WERI-Rb-1 (cell line): Measurements from ENCODE around the gene HOXC11.

Experiments
- DNase-seq: peaks from one replicate; pipeline ENCODE4 v3.0.0-alpha.2; 2020
- H3K27ac ChIP-seq: fragments of 250-450 bp; sonication (Bioruptor Pico); 2 replicates; pipeline ENCODE4 v1.5.1; 2020; ENCODE audit warnings: mild to moderate bottlenecking, moderate library complexity
- H3K27me3 ChIP-seq: fragments of 250-450 bp; sonication (Bioruptor Pico); 2 replicates; pipeline ENCODE4 v1.5.1; 2021; ENCODE audit warnings: mild to moderate bottlenecking, low read depth, moderate library complexity; ENCODE audit not compliant: insufficient read depth, severe bottlenecking
- H3K36me3 ChIP-seq: fragments of 250-450 bp; sonication (Bioruptor Pico); 2 replicates; pipeline ENCODE4 v1.5.1; 2020; ENCODE audit warnings: mild to moderate bottlenecking, moderate library complexity
- H3K4me3 ChIP-seq: 2 replicates; pipeline ENCODE4 v1.5.1; 2011; ENCODE audit warnings: low read depth, mild to moderate bottlenecking, control low read depth, low read length
- H3K9me3 ChIP-seq: fragments of 250-450 bp; sonication (Bioruptor Pico); 2 replicates; pipeline ENCODE4 v1.5.1; 2021; ENCODE audit warnings: mild to moderate bottlenecking, moderate library complexity; ENCODE audit not compliant: severe bottlenecking
- TF ChIP-seq, protein P1 (sequence below): IDR thresholded peaks from 2 replicates; pipeline ENCODE4 v1.5.1; 2011; ENCODE audit warnings: low read depth, mild to moderate bottlenecking, control low read depth, inconsistent platforms, low read length

The HOXC11 gene

GRCh38 chr12:53930591-53931255 lies 42.2 kb upstream of the HOXC11 start:
- no peak overlapping the region for H3K27ac ChIP-seq
- peaks cover 5% of the 10 kb centered on the region for H3K9me3 ChIP-seq
- peaks cover 99% of the 10 kb centered on the region for H3K27me3 ChIP-seq
- no peaks in the 10 kb centered on the region for H3K36me3 ChIP-seq
- H3K4me3 ChIP-seq: no peak overlapping the region
- DNase-seq: no peak
- TF ChIP-seq, protein P1, sequence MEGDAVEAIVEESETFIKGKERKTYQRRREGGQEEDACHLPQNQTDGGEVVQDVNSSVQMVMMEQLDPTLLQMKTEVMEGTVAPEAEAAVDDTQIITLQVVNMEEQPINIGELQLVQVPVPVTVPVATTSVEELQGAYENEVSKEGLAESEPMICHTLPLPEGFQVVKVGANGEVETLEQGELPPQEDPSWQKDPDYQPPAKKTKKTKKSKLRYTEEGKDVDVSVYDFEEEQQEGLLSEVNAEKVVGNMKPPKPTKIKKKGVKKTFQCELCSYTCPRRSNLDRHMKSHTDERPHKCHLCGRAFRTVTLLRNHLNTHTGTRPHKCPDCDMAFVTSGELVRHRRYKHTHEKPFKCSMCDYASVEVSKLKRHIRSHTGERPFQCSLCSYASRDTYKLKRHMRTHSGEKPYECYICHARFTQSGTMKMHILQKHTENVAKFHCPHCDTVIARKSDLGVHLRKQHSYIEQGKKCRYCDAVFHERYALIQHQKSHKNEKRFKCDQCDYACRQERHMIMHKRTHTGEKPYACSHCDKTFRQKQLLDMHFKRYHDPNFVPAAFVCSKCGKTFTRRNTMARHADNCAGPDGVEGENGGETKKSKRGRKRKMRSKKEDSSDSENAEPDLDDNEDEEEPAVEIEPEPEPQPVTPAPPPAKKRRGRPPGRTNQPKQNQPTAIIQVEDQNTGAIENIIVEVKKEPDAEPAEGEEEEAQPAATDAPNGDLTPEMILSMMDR: no peak

GRCh38 chr12:53931844-53932581 lies 40.9 kb upstream of the HOXC11 start:
- TF ChIP-seq, protein P1: no peak
- Histone ChIP-seq H3K27me3 (peaks cover 96% of the 10 kb centered on the region), H3K9me3 (peaks cover 2% of the 10 kb centered on the region), H3K36me3 (no peaks in the 10 kb centered on the region), H3K27ac (no peak overlapping the region), H3K4me3 (no peak overlapping the region)
- DNase-seq: no peak

DNA sequence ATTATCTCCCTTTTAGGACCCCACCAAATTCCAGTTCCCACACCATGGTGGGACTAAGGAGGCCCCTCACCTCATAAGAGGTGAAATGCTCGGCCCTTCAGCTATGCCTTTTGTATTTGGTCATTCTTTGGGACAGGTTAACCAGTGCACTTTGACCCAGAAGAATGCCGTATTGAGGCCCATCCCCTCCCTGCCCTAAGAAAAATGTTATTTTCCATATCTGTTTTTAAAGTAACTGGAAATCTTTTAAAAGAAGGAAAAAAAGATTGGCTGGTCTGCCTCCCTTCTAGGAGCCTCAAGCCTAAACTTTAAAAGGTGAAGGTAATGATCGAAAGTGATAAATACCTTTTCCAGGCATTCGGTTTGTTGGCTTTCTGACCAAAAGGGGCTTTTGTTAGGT lies 40.0 kb upstream of the HOXC11 start:
- H3K27me3 ChIP-seq: peaks cover 97% of the 10 kb centered on the region
- TF ChIP-seq, protein P1: no peak
- no peak overlapping the region for H3K27ac ChIP-seq
- peaks cover 2% of the 10 kb centered on the region for H3K9me3 ChIP-seq
- H3K36me3 ChIP-seq: no peaks in the 10 kb centered on the region
- H3K4me3 ChIP-seq: no peak overlapping the region
- no peak for DNase-seq

- peaks cover 94% of the 10 kb centered on the region for H3K27me3 ChIP-seq
- no peak overlapping the region for H3K4me3 ChIP-seq
- TF ChIP-seq, protein P1: no peak
- H3K27ac ChIP-seq: no peak overlapping the region
- no peaks in the 10 kb centered on the region for H3K9me3 ChIP-seq
- no peaks in the 10 kb centered on the region for H3K36me3 ChIP-seq
- DNase-seq: no peak
Measured at GRCh38 chr12:53935383-53936341, 37.3 kb upstream of the HOXC11 start.

GRCh38 chr12:53937099-53937498 lies 35.8 kb upstream of the HOXC11 start:
- TF ChIP-seq, protein P1: no peak
- no peak for DNase-seq
- Histone ChIP-seq H3K4me3 (no peak overlapping the region), H3K36me3 (no peaks in the 10 kb centered on the region), H3K27me3 (peaks cover 85% of the 10 kb centered on the region), H3K9me3 (no peaks in the 10 kb centered on the region), H3K27ac (no peak overlapping the region)
